Endodermal cell (in vitro differentiated cells): ENCODE data around the gene ITM2C. TPM values are rescaled to one million over a fixed set of nuclear protein-coding genes. Genes with fewer than 3 reads are reported as not detected.

Experiments
- DNase-seq: peaks from one replicate; pipeline ENCODE4 v3.0.0-alpha.2; 2017
- H3K27ac ChIP-seq: 2 replicates; pipeline ENCODE4 v1.5.1; 2013; ENCODE audit warnings: mild to moderate bottlenecking, low read depth, low read length, moderate library complexity
- H3K27me3 ChIP-seq: 2 replicates; pipeline ENCODE4 v1.6.1; 2013; ENCODE audit warnings: mild to moderate bottlenecking, low read length, moderate library complexity; ENCODE audit not compliant: insufficient read depth, control insufficient read depth, poor library complexity, severe bottlenecking
- H3K36me3 ChIP-seq: 2 replicates; pipeline ENCODE4 v1.7.0; 2013; ENCODE audit warnings: mild to moderate bottlenecking, low read length, moderate library complexity; ENCODE audit not compliant: control insufficient read depth, insufficient read depth
- H3K4me1 ChIP-seq: one replicate; pipeline ENCODE4 v1.7.0; 2013; ENCODE audit warnings: low read length; ENCODE audit not compliant: control insufficient read depth, insufficient read depth
- H3K4me3 ChIP-seq: 2 replicates; pipeline ENCODE4 v1.5.1; 2013; ENCODE audit warnings: mild to moderate bottlenecking, low read length, moderate library complexity
- H3K9ac ChIP-seq: 2 replicates; pipeline ENCODE4 v1.6.1; 2013; ENCODE audit warnings: mild to moderate bottlenecking, low read length, moderate library complexity; ENCODE audit not compliant: poor library complexity, severe bottlenecking; ENCODE audit errors: extremely low read depth
- H3K9me3 ChIP-seq: 2 replicates; pipeline ENCODE4 v1.6.1; 2013; ENCODE audit warnings: mild to moderate bottlenecking, low read length, moderate library complexity; ENCODE audit not compliant: control insufficient read depth
- H3K27ac Mint-ChIP-seq: 2 replicates; pipeline ENCODE4 v1.8.0; 2020; ENCODE audit warnings: mixed read lengths
- H3K27me3 Mint-ChIP-seq: 2 replicates; pipeline ENCODE4 v1.8.0; 2021; ENCODE audit warnings: mild to moderate bottlenecking, mixed read lengths; ENCODE audit not compliant: insufficient read depth
- H3K36me3 Mint-ChIP-seq: 2 replicates; pipeline ENCODE4 v1.8.0; 2020; ENCODE audit warnings: low read depth, mixed read lengths
- H3K4me1 Mint-ChIP-seq: 2 replicates; pipeline ENCODE4 v1.8.0; 2020; ENCODE audit warnings: mixed read lengths
- H3K4me3 Mint-ChIP-seq: 2 replicates; pipeline ENCODE4 v1.8.0; 2020; ENCODE audit warnings: mild to moderate bottlenecking, moderate library complexity, mixed read lengths
- H3K9me3 Mint-ChIP-seq: 2 replicates; pipeline ENCODE4 v1.8.0; 2020; ENCODE audit warnings: mild to moderate bottlenecking, mixed read lengths
- WGBS, 2 experiments: methylation state at CpG; one replicate each; pipeline versions ENCODE4 v1.1.5 to v1.1.7; 2013; ENCODE audit warnings: missing lambda C conversion rate in 2 of 2, mixed read lengths in 1 of 2; ENCODE audit not compliant: insufficient coverage in 1 of 2, insufficient read length in 1 of 2; 5-methylcytosine and 5-hydroxymethylcytosine counted together
- total RNA-seq, 2 donors: library from RNA; stranded (reverse); fragmentation: NEBNext Ultra II Directional in 1 of 2; extraction: Animal tissue kit (Norgen Biotek cat#: 25700) in 1 of 2; gene quantifications; 2 replicates in 1 of 2; 3 replicates in 1 of 2; pipeline ENCODE4 v1.2.1, GENCODE V29; 2021
- TF ChIP-seq, protein P1 (sequence below): fragments of 200-600 bp; sonication (generic); conservative IDR thresholded peaks from 2 replicates; pipeline ENCODE4 v1.5.0; 2021; ENCODE audit warnings: antibody characterized with exemption, mild to moderate bottlenecking

Gene ITM2C
- total RNA-seq, 2 donors from 2014 or later, result 208 to 269 TPM

DNA sequence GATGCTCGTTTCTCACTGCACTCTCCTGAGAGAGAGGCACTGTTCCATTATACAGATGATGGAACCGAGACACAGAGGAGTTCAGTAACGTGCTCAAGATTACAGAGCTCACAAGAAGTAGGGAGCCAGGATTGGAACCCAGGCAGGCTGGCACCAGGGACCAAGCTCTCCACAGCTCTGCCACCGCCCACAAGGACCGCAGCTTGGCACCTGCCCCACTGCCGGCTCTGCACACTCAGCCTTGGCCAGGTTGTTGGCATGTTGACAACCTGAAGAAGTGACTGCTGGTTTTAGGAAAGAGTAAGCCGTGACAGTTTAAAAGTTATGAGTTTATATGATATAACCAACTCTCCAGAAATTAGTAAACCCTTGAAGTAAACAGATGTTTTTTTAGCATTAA is 48.0 kb upstream of the ITM2C start:
- DNase-seq, result no peak
- 93 to 100% methylated on average over 1 to 6 of the region's 7 CpGs for WGBS, 2 experiments

DNA sequence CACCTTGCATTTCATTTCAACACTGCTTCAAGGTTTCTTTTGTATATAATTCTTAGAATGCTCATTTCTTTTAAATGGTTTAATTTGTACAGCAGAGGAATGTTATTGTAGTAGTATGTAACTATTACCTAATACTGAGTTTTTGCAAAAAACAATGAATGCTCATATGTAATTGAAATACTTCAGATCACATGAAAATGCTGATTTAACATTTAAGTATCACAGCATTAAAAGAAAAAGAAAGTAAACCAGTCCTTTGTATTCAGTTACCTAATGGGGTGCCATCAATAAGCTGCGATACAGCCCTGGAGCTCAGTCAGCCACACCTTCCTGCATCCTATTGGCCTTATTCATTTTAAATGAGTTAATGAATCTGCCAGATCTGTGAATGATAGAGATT is 45.3 kb upstream of the ITM2C start:
- Mint-ChIP-seq H3K9me3 (no peaks in the 10 kb centered on the region), H3K27ac (no peak overlapping the region), H3K4me3 (no peak overlapping the region), H3K4me1 (peaks cover 14% of the 10 kb centered on the region), H3K36me3 (peaks cover 24% of the 10 kb centered on the region), H3K27me3 (peaks cover 2% of the 10 kb centered on the region)
- Histone ChIP-seq H3K9ac (no peak overlapping the region), H3K27ac (no peak overlapping the region), H3K36me3 (peaks cover 42% of the 10 kb centered on the region), H3K27me3 (no peaks in the 10 kb centered on the region), H3K4me3 (no peak overlapping the region), H3K9me3 (no peaks in the 10 kb centered on the region), H3K4me1 (peaks cover 6% of the 10 kb centered on the region)
- TF ChIP-seq, protein P1, sequence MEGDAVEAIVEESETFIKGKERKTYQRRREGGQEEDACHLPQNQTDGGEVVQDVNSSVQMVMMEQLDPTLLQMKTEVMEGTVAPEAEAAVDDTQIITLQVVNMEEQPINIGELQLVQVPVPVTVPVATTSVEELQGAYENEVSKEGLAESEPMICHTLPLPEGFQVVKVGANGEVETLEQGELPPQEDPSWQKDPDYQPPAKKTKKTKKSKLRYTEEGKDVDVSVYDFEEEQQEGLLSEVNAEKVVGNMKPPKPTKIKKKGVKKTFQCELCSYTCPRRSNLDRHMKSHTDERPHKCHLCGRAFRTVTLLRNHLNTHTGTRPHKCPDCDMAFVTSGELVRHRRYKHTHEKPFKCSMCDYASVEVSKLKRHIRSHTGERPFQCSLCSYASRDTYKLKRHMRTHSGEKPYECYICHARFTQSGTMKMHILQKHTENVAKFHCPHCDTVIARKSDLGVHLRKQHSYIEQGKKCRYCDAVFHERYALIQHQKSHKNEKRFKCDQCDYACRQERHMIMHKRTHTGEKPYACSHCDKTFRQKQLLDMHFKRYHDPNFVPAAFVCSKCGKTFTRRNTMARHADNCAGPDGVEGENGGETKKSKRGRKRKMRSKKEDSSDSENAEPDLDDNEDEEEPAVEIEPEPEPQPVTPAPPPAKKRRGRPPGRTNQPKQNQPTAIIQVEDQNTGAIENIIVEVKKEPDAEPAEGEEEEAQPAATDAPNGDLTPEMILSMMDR, result no peak
- 93% methylated on average over 1 of the region's 1 CpG; no CpG with 5 or more reads in 1 of the 2 experiments for WGBS, 2 experiments
- no peak for DNase-seq

More for the DNA sequence above, 48.0 kb upstream of the ITM2C start:
- peaks cover 13% of the 10 kb centered on the region for H3K4me1 Mint-ChIP-seq
- no peaks in the 10 kb centered on the region for H3K27me3 ChIP-seq
- no peak overlapping the region for H3K27ac ChIP-seq
- H3K27me3 Mint-ChIP-seq, result no peaks in the 10 kb centered on the region
- H3K9ac ChIP-seq, result no peak overlapping the region
- H3K9me3 ChIP-seq, result no peaks in the 10 kb centered on the region
- TF ChIP-seq, protein P1, result no peak
- peaks cover 33% of the 10 kb centered on the region for H3K36me3 Mint-ChIP-seq
- H3K4me1 ChIP-seq, result peaks cover 6% of the 10 kb centered on the region
- no peaks in the 10 kb centered on the region for H3K9me3 Mint-ChIP-seq
- H3K36me3 ChIP-seq, result peaks cover 60% of the 10 kb centered on the region
- H3K27ac Mint-ChIP-seq, result no peak overlapping the region
- H3K4me3 Mint-ChIP-seq, result no peak overlapping the region
- H3K4me3 ChIP-seq, result no peak overlapping the region

DNA sequence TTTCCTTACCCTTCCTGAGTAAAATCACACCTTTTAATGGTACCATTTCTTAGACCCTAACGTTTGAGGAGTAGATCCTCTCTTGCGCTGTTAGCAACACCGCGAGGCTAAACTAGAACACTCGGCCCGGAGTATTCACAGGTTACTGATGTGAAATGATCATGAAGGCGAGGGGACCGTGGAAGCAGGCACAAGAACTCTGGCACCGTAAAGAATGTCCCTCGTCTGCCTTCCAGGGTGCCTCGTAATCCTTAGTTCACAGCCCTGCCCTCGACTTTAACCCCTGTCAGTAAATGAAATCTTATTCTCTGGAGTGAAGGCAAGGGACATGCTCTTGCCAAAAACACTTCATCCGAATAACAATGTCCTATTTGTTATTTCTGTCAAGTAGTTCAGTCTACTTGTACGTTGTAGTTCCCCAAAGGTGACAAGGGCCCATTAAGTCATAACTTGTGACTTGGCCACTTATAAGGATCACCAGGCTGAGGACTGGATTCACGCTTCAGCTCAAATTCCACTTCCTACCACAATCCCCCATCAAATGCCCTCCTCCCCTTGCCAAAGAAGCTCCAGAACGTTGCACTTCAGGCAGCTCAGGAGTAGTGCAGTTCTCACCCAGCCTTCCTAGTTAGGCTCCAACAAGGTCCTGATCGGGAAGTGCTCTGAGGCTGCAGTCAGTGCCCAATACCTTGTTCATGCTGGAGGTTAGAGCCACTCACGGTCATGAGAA is 43.3 kb upstream of the ITM2C start:
- Mint-ChIP-seq H3K4me1 (peaks cover 15% of the 10 kb centered on the region), H3K27ac (peak overlapping the region; percentile 91), H3K9me3 (no peaks in the 10 kb centered on the region), H3K27me3 (peaks cover 10% of the 10 kb centered on the region), H3K36me3 (peaks cover 21% of the 10 kb centered on the region), H3K4me3 (peak overlapping the region; percentile 5)
- WGBS, 2 experiments, result 76 to 79% methylated on average over 16 to 18 of the region's 18 CpGs
- no peak overlapping the region for H3K27ac ChIP-seq
- peaks cover 6% of the 10 kb centered on the region for H3K4me1 ChIP-seq
- peak; percentile 64 for DNase-seq
- H3K36me3 ChIP-seq, result peaks cover 27% of the 10 kb centered on the region
- no peaks in the 10 kb centered on the region for H3K27me3 ChIP-seq
- H3K9ac ChIP-seq, result no peak overlapping the region
- H3K4me3 ChIP-seq, result no peak overlapping the region
- no peaks in the 10 kb centered on the region for H3K9me3 ChIP-seq
- TF ChIP-seq, protein P1, result no peak
